Right forelimb (tissue), 1 donor: Measurements from ENCODE around the gene TMEM238.
"Not testable (repeated sequence)": the region's sequence is repeated elsewhere in the genome, so short reads cannot be mapped to it uniquely, and the experiment has no call there.

Source experiments
- DNase-seq: peaks from one replicate; pipeline ENCODE4 v3.0.0-alpha.2; 2018

TMEM238 gene

GRCh38 chr19:55384131-55384919 is at the start of gene TMEM238:
Gene TMEM238 (minus strand): TSS chr19:55384292. CDS start chr19:55384259, 33 bp downstream.
- DNase-seq, result peak; percentile 52

GRCh38 chr19:55433292-55433691 is 49.2 kb upstream of the TMEM238 start:
- no peak for DNase-seq

GRCh38 chr19:55432241-55432959 is 48.3 kb upstream of the TMEM238 start:
- no peak for DNase-seq

GRCh38 chr19:55431183-55431582 is 47.1 kb upstream of the TMEM238 start:
- no peak for DNase-seq

- DNase-seq, result no peak
These were observed 42.0 kb upstream of the TMEM238 start for GRCh38 chr19:55426042-55426441.

- DNase-seq, result no peak
These were observed 40.4 kb upstream of the TMEM238 start for GRCh38 chr19:55424518-55424917.

- no peak for DNase-seq
These were observed 39.3 kb upstream of the TMEM238 start for GRCh38 chr19:55423225-55424005.

GRCh38 chr19:55421281-55421680 is 37.2 kb upstream of the TMEM238 start:
- DNase-seq, result not testable (repeated sequence)

GRCh38 chr19:55419624-55420236 is 35.6 kb upstream of the TMEM238 start:
- no peak for DNase-seq

- no peak for DNase-seq
These were observed 35.0 kb upstream of the TMEM238 start for GRCh38 chr19:55419103-55419502.

GRCh38 chr19:55418185-55418584 is 34.1 kb upstream of the TMEM238 start:
- DNase-seq, result peak; percentile 69

GRCh38 chr19:55410168-55410567 is 26.1 kb upstream of the TMEM238 start:
- no peak for DNase-seq

- not testable (repeated sequence) for DNase-seq
These were observed 25.1 kb upstream of the TMEM238 start for GRCh38 chr19:55409179-55409578.

GRCh38 chr19:55408533-55408872 is 24.4 kb upstream of the TMEM238 start:
- no peak for DNase-seq

- peak; percentile 99 for DNase-seq
These were observed 23.9 kb upstream of the TMEM238 start for GRCh38 chr19:55407800-55408532.

- not testable (repeated sequence) for DNase-seq
These were observed 23.4 kb upstream of the TMEM238 start, which contains the start of gene UBE2S for GRCh38 chr19:55407550-55407799. Gene UBE2S (minus strand): TSS chr19:55407788. CDS start chr19:55407589, 199 bp downstream.

GRCh38 chr19:55406826-55407549 is 22.9 kb upstream of the TMEM238 start:
- peak; percentile 66 for DNase-seq

- DNase-seq, result no peak
These were observed 22.2 kb upstream of the TMEM238 start for GRCh38 chr19:55406091-55406825.

GRCh38 chr19:55405638-55406037 is 21.5 kb upstream of the TMEM238 start:
- no peak for DNase-seq

GRCh38 chr19:55402509-55402908 is 18.4 kb upstream of the TMEM238 start:
- DNase-seq, result no peak

- DNase-seq, result not testable (repeated sequence)
These were observed 17.3 kb upstream of the TMEM238 start for GRCh38 chr19:55401390-55401789.
